ENCODE results near the gene TMEM164.
A peak's percentile ranks its signal among the peaks of the same experiment; 100 is the strongest.

TMEM164 gene

DNA sequence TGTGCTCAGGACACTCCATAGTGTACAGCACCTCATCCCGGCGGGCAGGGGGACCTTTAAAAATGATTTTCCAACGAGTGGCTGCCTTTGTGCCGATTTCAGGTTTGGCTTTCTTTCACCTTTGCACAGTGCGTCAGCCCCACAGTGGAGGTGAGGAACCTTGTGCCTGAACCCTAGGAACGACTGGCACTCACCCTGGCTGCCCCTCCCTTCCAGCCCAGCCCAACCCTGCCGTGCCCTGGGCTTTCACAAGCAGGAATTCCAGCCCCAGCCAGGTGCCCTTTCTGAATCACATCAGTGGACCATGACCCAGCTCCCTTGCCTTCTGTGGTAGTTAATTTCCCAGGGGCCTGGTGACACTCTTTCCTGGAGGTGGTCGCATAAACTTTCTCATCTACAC lies 1.3 kb downstream of the TMEM164 start:
- no peak for DNase-seq

GRCh38 chrX:110004731-110005369 lies 1.9 kb downstream of the TMEM164 start:
- DNase-seq, result peak; percentile 62

DNA sequence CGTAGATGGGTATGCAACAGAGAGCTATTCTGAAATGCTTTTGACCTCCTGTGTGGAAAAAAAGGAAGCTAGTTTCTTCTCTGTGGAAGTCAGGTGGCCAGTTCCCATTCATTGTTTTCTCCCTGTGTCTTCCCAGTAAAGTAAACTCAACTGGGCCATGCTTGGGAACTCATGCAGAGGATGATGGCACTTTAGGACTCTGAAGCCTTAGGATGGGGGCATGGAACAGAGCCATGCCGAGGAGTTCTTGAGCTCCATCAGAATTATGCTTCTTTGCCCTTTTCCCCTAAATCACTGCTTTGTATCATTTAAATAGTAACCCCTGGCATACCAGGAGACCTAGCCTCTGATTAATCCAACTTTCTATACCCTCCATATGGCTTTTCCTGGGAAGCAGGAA lies 3.2 kb downstream of the TMEM164 start:
- no peak for DNase-seq

DNA sequence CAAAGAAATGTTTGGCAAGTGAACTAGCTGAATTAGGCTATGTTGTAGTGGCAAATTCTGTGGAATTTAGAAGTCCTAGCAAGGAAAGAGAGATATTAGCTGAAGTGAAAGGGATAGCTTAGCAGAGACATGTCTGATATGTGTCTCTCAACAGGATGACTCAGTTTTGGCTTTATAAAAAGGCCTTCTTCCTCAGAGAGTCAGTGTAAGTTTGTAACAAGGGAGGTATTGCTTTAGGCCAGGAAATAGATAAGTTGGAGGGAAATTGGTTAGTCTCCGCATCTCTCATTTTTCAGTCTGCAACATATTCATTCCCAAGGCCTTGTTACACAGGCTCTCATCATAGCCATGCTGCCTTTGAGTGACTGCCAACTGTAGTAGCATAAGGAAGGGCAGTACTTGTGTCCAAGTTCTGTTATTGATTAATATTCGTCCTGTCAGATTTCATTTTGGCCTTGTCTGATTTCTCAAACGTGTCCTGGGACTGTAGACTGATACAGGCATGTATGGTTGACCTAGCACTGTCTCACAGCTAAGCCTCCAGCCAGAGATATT lies 4.0 kb downstream of the TMEM164 start:
- no peak for DNase-seq

- DNase-seq, result no peak
These were observed 5.2 kb downstream of the TMEM164 start for GRCh38 chrX:110008011-110008635.

DNA sequence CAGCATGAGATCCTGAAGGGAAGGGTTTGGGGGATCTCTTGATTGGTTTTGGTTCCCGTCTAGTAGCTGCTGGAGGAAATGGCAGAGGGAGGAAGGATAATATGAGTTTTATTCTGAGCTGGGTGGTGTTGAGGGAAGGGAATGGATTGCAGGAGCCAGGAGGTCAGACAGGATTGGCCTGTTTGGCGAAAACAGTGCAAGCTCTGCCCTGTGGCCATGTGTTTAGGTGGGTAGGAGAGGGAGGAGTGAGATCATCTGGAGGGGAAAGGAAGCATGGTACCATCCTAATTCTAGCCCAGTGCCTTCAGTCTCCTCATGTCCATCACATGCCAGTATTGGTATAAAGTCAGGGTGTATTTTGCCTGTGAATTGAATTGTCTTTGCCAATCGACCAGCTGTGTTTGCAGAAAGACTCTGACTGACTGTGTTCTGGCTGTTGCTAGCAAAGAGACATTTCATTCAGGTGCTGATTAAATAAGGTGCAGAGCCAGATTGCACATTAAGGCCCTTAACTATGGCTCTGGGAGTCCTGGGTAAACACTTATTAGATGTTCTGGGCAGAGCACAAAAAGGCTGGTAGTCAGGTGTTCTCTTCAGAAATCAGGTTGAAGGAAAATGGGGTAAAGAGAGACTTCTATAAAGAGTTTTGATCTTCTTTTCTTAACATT lies 10.0 kb downstream of the TMEM164 start:
- no peak for DNase-seq

DNA sequence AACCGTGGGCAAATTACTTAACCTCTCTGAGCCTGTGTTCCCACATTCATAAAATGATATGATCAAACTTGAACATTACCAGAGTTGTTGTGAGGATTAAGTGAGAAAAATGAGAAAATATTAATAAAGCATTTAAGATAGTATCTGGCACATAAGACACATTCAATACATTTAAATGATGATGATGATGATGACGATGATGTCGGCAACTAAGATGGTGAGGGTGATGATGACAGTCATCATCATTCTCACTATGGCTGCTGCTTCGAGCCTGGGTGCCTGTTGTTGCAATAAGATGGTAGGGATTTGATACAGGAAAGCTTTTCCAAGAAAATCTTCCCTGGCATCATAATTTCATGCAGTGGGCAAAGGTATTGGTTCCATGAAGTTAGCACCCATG lies 11.1 kb downstream of the TMEM164 start:
- DNase-seq, result no peak

DNA sequence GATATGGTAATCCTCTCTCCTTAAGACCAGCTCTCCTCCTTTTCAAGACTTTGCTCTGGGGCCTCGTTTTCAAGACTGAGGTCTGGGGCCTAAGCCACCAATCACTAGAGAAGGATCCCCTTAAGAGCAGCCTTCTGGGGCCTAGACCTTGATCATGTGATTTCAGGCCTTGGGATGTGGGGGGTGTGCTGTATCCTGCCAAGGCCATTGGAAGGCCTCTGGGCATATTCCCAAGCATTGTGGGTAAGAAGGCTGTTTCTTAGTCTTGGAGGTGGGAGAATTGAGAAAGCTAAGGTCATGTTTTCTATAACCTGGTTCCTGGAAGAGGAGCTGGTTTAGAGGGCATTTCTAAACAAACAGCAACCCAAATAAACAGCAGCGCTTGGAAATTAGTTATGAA lies 12.1 kb downstream of the TMEM164 start:
- no peak for DNase-seq

GRCh38 chrX:110015915-110016314 lies 13.0 kb downstream of the TMEM164 start:
- DNase-seq, result no peak

DNA sequence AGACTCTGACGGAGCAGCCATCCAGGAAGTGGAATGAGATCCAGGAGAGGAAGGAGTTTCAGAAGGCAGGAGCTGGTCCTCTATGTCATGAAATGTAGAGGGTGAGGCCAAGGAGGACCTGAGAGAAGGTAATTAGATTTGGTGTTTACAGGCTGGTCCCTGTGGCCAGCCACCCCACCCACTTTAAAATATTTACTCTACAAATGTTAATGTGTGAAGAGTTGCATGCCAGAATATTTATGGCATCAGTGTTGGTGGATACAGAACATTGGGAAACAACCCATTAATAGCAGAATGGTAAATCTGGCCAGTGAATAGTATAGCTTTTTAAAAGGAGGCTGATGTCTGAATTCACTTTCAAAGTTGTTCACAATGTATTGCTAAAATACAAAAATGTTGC lies 17.6 kb downstream of the TMEM164 start:
- DNase-seq, result no peak

- DNase-seq, result no peak
These were observed 18.5 kb downstream of the TMEM164 start for GRCh38 chrX:110021258-110022022.

- no peak for DNase-seq
These were observed 19.9 kb downstream of the TMEM164 start for GRCh38 chrX:110022599-110023448.

GRCh38 chrX:110025395-110025794 lies 22.5 kb downstream of the TMEM164 start:
- no peak for DNase-seq

DNA sequence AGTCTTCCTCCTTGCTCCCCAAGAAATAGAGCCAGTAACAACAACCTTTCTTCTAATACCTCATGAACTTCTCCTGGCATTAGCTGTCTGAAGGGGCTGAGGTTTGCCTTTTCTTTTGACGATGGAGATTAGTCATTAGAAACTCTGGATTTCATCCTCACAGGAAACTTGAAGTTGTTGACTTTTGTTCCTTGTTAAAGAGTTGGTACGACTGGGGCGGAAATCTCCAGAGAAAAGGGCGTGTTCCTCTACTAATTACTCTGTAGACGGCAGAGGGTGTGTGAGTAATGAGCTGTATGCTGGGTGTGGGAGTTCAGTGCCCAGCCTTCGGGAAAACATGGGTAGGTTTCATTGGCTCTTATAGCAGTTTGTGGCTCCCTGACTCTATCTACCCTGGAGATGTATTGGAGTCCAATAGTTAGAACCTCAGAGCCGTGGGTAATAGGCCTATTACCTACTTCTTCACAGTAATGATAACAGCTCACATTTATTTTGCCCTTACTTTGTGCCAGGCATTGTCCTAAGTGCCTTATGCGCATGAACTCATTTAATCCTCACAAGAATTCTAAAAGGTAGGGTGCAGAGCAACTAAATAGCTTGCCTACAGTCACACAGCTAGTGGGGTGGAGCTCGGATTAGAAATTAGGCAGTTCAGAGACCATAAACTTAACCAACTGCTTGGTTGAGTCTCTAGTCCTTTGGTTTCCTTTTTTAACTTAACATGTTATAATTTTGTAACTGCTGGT lies 23.4 kb downstream of the TMEM164 start:
- DNase-seq, result no peak

DNA sequence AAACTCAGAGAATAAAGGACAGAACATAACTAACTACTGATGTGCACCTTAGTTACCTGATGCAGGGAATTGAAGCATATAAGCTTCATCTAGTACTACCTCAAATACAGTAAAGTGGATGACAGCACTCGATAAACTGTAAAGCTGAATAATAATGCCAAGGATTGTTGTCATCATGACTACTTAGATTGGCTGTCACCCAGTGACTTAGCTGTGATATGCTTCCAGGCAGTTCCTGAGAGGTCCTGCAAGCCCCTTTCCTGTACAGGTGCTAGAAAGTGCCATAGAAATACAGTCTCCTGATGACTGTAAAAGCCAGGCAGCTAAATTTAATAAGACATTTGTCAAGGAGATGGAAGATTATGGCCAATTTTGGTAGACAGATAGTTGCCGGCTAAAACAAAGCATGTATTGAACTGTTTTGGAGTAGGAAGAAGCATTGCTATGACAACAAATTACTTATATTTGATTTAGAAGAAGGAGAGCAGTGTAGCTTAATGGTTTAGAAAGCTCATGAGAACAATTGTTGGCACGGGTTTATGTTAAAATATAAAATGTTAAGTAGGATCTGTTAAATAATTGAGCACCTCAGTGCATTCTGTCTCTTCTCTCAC lies 29.7 kb downstream of the TMEM164 start:
- no peak for DNase-seq

DNA sequence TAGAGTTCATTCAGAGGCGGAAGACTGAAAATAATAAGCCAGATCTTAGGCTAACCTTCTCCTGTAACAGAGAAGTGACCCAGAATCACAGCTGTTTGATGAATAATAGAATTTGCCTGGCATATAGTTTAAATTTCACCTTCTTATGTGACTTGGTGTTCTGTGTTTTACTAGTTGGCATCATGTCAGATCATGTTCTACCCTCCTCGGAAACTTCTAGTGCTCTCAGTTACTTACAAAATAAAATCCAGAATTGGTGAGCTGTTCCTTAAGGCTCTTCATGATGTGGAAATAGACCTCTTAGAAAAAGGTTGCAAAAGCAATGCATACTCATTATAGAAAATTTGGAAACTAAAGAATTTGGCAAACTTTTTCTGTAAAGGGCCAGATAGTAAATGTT lies 31.1 kb downstream of the TMEM164 start:
- no peak for DNase-seq

DNA sequence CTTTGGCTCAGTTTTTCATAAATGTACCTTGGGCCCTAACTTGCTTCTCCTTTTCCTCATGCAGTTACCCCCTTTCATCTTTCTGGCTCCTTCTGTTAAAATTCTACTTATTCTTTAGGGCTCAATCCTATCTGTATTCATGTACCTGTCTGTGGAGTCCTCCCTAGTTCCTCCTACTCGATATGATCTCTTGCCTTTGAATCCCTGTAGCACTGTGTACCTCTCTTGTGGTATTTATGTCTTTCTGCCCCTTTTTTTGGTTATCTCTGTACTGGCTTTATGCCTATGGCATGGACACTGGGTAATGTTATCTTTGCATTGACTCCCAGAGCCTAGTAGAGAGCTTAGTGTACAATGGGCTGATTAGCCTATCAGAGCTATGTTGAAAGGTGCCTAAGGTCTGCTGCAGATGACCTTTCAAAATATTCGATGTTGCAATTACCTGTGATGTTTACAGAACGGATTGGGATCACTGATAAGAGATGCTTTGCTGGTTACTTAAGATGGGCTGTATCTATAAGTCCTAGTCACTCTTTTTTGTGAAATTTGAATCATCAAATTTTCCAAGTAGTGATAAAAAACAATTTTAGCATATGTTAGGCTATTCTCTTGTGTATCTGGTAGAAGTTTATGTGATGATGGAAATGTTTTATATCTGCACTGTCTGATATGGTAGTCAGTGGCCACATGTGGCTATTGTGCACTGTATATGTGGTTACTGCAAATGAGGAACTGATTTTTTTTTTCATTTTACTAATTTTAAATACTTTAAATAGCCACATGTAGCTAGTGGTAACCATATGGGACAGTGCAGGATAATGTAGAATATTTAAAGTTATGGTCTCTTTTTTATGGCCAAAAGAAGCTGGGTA lies 33.5 kb downstream of the TMEM164 start:
- no peak for DNase-seq

DNA sequence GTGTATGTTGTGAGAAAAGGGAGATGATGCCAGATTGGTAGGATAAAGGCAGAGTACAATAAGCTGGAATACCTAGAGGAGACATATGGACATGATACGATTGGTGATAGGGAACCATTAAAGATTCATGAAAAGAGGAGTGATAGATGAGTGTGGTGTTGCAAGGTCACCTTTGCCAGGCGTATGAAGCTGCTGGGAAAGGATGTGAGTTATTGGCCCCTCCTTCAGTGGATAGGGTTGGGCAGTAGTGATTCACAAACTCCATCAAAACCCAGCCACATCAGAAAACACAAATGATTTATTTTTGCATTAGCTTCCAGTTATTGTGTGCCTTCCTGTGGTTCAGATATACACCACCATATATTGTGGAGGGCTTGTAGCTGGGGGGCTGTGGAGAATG lies 34.3 kb downstream of the TMEM164 start:
- no peak for DNase-seq

- DNase-seq, result no peak
These were observed 36.0 kb downstream of the TMEM164 start for GRCh38 chrX:110038900-110039299.

DNA sequence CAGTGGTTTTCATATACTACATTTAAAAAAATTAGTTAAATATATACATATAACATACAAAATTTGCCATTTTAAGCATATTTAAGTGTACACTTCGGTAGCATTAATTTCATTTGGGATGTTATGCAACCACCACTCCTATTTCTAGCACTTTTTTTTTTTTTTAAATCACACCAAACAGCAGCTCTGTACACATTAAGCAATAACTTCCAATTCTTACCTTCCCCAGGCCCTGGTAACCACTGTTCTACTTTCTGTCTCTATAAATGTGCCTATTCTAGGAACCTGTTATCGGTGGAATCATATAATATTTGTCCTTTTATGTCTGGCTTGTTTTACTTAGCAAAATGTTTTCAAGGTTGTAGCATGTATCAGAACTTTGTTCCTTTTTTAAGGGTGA lies 39.1 kb downstream of the TMEM164 start:
- no peak for DNase-seq

Data from NCI-H2227 treated with DMSO at 0.1 percent for 48 hours (cell line).